Neural progenitor cell (in vitro differentiated cells): Measurements from ENCODE around the gene PHACTR1.

ENCODE experiments used
- EZH2phosphoT487 ChIP-seq: fragments of 200-600 bp; sonication (generic); IDR thresholded peaks from 2 replicates; pipeline ENCODE4 v1.6.1; 2017; ENCODE audit warnings: antibody characterized with exemption
- TF ChIP-seq, protein P1 (sequence below): fragments of 200-600 bp; sonication (generic); IDR thresholded peaks from 2 replicates; pipeline ENCODE4 v1.5.1; 2017; ENCODE audit warnings: antibody characterized with exemption, mild to moderate bottlenecking

DNA sequence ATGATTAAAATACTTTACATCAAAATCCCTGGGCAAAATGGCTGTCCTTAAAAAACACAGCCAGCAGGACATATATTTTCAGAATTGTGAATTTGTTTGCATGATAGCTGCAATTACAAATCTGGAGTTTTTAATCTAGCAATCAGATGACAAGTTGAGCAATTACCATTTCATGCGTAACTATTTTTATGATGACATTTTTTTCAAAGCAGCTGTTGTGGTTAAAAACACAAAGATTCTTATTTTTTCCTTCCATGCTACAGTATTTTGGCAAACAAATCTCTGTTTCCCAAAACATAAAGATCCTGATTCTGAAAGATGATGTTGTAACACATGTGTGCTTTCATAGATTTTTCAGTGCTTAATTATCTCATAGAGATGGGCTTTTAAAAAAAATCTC, 90.2 kb downstream of the PHACTR1 start:
- TF ChIP-seq, protein P1, sequence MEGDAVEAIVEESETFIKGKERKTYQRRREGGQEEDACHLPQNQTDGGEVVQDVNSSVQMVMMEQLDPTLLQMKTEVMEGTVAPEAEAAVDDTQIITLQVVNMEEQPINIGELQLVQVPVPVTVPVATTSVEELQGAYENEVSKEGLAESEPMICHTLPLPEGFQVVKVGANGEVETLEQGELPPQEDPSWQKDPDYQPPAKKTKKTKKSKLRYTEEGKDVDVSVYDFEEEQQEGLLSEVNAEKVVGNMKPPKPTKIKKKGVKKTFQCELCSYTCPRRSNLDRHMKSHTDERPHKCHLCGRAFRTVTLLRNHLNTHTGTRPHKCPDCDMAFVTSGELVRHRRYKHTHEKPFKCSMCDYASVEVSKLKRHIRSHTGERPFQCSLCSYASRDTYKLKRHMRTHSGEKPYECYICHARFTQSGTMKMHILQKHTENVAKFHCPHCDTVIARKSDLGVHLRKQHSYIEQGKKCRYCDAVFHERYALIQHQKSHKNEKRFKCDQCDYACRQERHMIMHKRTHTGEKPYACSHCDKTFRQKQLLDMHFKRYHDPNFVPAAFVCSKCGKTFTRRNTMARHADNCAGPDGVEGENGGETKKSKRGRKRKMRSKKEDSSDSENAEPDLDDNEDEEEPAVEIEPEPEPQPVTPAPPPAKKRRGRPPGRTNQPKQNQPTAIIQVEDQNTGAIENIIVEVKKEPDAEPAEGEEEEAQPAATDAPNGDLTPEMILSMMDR: no peak
- no peak for TF ChIP-seq EZH2phosphoT487
